HG03175 (cell line): Measurements from ENCODE around the gene PRR3.
A peak's percentile ranks its signal among the peaks of the same experiment; 100 is the strongest.

Experiments
- ATAC-seq: cut with Tn5 transposase; IDR thresholded peaks from one replicate; pipeline ENCODE4 v1.9.1; 2021; ENCODE audit warnings: mild to moderate bottlenecking, moderate library complexity; ENCODE audit not compliant: unreplicated experiment

PRR3 gene

DNA sequence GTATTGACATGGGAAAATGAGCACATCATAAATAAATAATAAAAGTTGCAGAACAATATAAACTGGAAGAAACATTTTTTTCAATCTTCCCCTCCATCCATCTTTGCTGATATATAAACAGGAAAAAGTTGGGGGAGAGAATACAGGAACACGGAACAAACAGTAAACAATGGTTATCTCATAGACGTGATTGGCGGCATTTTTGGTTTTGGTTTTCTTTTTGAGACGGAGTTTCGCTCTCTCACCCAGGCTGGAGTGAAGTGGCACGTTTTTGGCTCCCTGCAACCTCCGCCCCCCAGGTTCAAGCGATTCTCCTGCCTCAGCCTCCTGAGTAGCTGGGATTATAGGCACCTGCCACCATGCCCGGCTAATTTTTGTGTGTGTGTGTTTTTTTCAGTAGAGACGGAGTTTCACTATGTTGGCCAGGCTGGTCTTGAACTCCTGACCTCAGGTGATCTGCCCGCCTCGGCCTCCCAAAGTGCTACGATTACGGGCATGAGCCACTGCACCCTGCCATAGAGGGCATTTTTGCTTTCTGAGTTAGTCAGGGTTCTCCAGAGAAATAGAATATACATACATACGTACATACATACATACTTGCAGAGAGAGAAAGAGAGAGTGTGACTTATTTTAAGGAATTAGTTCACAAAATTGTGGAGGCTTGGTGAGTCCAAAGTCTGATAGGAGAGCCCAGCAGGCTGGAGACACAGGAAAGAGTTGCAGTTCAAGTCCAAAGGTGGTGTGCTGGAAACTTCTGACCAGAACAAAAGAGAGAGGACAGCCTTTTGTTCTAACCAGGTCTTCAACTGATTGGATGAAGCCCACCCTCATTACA is 23.4 kb upstream of the PRR3 start:
- no peak for ATAC-seq

DNA sequence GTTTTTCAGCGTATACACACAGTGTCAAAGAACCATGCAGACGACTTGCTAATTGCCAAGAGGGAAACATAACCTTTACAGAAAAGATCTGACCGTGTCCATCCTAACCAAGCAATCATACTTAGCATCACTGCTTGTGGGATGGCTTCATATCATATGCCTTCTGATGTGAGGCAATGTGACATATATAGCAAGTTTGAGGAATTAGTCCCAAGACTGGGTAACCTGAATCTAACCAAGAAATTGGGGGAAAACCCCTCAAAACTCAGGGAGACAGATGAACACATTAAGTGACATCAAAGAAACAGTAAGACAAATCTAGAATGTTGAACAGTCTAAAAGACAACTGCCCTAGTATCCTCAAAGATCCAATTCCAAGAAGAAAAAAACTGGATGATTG is 19.2 kb upstream of the PRR3 start:
- no peak for ATAC-seq

- peak; percentile 50 for ATAC-seq
Observed at GRCh38 chr6:30541515-30542403, 15.3 kb upstream of the PRR3 start.

- no peak for ATAC-seq
Observed at GRCh38 chr6:30542404-30542725, 14.7 kb upstream of the PRR3 start.

DNA sequence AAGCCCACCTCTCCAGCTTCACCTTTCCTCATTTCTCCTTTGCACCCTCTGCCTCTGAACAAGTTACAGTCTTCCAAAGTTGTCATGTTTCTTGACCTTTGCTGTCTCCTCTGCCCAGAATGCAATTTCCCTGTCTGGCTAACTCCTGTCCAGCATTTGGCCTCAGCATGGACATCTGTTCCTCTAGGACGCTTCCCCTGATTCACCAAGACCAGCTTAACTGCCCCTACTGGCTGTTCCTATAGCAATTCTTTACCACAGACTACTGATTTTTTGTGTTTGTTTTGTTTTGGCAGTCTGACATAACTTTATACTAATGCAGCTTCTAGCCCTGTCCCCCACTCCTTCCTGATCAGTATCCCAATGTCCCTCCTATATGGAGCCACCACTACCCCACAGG is 14.2 kb upstream of the PRR3 start:
- ATAC-seq: no peak

GRCh38 chr6:30543821-30544220 is 13.3 kb upstream of the PRR3 start:
- ATAC-seq: no peak

DNA sequence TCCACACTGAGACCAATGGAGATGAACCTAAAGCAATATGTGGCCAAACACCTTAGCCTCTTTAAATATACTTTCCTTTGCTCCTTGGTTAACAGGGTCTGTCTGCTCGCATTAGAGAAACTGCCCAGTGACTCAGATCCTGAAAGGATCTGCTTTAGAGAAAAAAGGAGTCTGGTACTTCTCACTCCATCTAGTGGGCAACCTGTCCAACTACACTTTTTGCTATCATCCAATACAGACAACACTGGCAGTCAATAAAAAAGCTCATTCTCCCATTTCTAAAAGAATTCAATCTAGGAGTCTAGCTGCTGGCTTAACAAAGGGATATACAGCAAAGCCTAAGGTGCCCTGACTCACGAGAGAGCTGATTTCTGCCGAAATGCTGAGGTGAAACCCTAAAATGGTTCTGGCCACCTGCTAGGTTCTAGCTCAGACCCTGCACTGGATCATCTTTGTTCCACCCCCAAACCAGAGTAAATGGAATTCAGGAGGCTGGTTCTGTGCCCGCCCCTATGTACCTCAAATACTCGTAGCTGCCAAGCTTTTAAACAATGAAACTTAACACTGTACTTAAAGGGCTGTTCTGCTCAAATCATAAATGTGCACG is 12.3 kb upstream of the PRR3 start:
- ATAC-seq: no peak

GRCh38 chr6:30547454-30547853 is 9.6 kb upstream of the PRR3 start:
- no peak for ATAC-seq

GRCh38 chr6:30548375-30548774 is 8.7 kb upstream of the PRR3 start:
- no peak for ATAC-seq

- no peak for ATAC-seq
Observed at GRCh38 chr6:30554404-30554803, 2.7 kb upstream of the PRR3 start.

DNA sequence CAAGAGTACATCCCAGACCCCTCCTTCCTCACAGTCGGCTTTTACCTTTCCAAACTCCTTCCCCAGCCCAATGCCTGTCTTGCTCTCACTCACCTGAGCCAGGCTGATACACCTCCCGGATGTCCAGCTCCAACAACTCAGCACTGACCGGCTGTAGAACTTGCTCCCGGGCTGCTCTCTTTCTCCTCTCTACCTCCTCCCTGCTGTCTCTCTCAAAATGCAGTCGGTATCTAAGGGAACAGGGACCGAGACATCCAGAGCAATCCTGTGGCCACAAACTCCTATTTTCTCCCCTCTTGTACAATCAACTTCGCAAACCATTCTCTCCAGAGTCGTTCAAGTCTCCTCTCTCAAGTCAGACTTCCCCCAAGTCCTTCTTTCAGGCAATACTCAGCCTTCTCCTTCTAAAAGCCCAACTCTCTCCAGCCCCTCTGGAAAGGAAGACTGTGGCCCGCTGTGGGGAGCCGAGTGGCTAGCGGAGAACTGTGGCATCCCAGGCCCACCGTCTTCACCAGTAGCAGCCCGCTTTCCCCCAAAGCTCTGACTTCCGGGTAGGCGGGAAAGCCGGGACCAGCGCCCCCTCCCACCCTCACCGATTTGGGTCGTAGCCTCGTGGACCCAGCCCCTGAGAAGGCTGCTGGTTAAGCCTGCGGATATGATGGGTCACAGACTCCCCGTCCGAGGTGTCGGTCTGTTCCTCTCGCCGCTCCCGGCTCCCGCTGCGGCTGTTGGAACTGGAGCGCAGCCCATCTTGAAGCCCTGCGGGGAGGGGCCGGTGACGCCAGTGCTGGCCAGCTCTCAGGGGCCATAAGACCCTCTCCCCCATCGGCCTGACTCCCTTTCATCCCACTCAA is 1.9 kb upstream of the PRR3 start:
- no peak for ATAC-seq

GRCh38 chr6:30555816-30556065 is 1.4 kb upstream of the PRR3 start:
- no peak for ATAC-seq

DNA sequence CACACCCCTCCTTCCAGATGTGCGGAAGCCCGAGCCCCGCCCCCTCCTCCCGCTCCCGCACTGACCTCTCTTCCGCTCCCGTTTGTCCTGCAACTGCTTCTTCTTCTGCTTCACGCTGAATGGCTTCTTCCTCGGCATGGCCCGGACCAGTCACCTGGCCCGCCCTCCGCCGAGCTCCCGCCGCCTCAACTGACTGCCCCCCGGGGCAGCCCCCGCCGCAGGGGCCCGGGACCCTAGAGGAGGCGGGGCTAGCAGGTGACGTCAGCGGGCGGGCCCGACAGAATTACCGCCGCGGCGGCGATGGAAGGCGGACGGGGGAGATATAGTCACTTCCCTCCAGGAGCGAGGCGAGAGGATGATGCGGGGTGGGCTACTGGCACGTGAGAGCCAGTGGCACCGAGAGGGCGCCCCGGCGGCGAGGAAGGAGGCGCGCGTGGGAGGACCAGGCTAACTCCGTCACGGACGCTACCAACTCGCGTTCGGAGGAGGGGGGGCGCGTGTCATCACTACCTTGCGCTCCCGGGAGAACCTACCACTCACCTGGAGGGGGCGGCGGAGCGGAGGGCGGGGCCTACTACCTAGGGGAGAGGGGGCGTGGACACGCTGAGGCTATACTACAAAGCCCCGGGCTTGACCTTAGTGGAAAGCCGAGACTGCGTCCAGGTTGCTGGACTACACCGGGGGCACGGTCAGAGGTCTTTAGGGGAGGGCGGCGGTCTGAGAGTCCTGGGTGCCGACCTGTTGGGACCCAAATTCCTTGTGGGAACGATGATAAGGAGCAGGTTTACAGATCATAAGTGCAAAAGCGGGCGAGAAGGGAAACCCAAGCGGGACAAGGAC is 809 bp upstream of the PRR3 start, which contains the start of gene GNL1:
Gene GNL1, minus strand, starts transcription at position 424 of the 840 bp plus-strand sequence. Its CDS starts 286 bp downstream, at position 138.
- ATAC-seq: peak; percentile 84

DNA sequence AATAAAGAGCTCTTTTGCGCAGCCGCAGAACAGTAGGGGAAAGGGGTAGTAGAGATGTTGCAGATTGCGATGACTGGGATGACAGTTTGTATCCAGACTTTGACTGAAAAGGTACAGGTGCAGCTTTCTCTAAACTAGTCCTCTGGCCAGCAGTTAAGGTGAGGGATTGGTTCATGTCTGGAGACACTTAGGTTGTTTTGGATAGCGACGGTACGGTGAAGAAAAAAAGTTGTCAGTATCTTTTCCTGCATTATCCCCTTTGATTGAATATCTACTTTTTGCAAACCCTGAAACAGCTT is 537 bp downstream of the PRR3 start:
- ATAC-seq: no peak

- no peak for ATAC-seq
Observed at GRCh38 chr6:30560930-30561329, 3.8 kb downstream of the PRR3 start.

- ATAC-seq: no peak
Observed at GRCh38 chr6:30562470-30563425, 5.7 kb downstream of the PRR3 start.

DNA sequence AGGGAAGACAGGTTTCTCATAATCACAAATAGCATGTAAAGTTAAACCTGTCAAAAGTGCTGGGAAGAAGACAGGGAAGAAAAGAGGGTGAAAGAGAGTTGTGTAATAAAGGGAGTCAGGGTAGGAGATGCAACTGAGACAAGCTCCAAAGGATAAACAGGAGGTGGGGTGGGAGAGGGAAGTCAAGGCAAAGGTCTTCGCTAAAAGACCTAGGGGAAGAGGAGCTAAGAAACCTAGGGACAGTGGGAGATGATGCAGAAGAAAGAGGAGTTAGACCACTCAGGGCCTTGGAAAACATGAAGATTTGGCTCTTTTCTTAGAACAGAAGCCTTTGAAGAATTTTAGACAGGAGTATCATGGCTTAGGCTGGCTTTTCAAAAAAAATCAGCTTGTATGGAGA is 7.0 kb downstream of the PRR3 start:
- no peak for ATAC-seq

- ATAC-seq: no peak
Observed at GRCh38 chr6:30565772-30566171, 8.7 kb downstream of the PRR3 start.

DNA sequence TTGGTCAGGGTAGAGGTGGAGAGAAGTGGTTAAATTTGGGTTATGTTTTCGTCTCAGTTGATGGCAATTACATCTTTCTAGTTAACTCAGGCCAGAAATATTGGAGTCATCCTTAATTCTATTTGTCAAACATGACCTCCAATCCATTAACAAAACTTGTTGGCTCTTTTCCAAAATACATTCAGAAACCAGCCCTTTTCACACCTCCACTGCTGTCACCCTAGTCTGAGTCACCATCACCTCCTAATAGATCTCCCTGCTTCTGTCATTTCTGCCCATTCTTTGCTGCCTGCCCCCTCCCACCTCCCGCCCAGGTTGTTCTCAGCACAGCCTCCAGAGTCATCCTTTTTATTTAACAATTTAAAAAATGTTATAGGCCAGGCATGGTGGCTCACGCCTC is 11.2 kb downstream of the PRR3 start:
- ATAC-seq: no peak
